ENCODE measurements around the gene CTDP1. TPM values are rescaled to one million over a fixed set of nuclear protein-coding genes. Genes with fewer than 3 reads are reported as not detected.
A peak's percentile ranks its signal among the peaks of the same experiment; 100 is the strongest.

Gene CTDP1
- polyA plus RNA-seq, 1 donor (not counting 4 experiments of a cell fraction or from before 2014, with no cell fraction given), result 9.2 TPM

GRCh38 chr18:79672490-79673276 is 6.9 kb upstream of the CTDP1 start:
- DNase-seq (ENCODE audit: low read depth, low spot score), result no peak
- no peak overlapping the region for H3K9ac ChIP-seq (ENCODE audit: control insufficient read depth, extremely low read depth, insufficient read depth, low read length)
- peaks cover 6% of the 10 kb centered on the region for H3K79me2 ChIP-seq (ENCODE audit: control insufficient read depth, insufficient read depth, low read length)
- H3K4me1 ChIP-seq (ENCODE audit: control insufficient read depth, extremely low read depth, insufficient read depth, low read length), result peaks cover 4% of the 10 kb centered on the region
- H3K9me1 ChIP-seq (ENCODE audit: control insufficient read depth, extremely low read depth, insufficient read depth, low read length), result peaks cover 2% of the 10 kb centered on the region
- no peak overlapping the region for H3K4me2 ChIP-seq (ENCODE audit: control insufficient read depth, extremely low read depth, insufficient read depth, low read depth, low read length)
- dilution Hi-C loops (cut with MboI; ENCODE audit: extremely low pct_ligation_motif_present, low sequenced_read_pairs), result no loop called here
- H4K20me1 ChIP-seq (ENCODE audit: control insufficient read depth, extremely low read depth, insufficient read depth, low read length), result no peaks in the 10 kb centered on the region
- TF ChIP-seq CTCF (optimal IDR thresholded peaks at IDR 0.05 in 1 of 3, IDR thresholded peaks at IDR 0.05 in 1 of 3, conservative IDR thresholded peaks at IDR 0.05 in 1 of 3; ENCODE audit: extremely low read depth in 1 of 3, insufficient read depth in 2 of 3, low read length in 3 of 3) (no peak), EZH2 (IDR thresholded peaks at IDR 0.05; ENCODE audit: low read length) (no peak)
- H3K27ac ChIP-seq (ENCODE audit: control insufficient read depth, insufficient read depth, low read length), result no peak overlapping the region
- H3K9me3 ChIP-seq (ENCODE audit: control insufficient read depth, low read depth, low read length), result no peaks in the 10 kb centered on the region
- no peak for FAIRE-seq
- H3K27me3 ChIP-seq (ENCODE audit: control insufficient read depth, extremely low read depth, insufficient read depth, low read length), result no peaks in the 10 kb centered on the region
- H3K4me3 ChIP-seq (ENCODE audit: control insufficient read depth in 2 of 3, extremely low read depth in 1 of 3, insufficient read depth in 2 of 3, low read depth in 1 of 3, low read length in 3 of 3), result no peak overlapping the region
- H2AFZ ChIP-seq (ENCODE audit: control insufficient read depth, low read length), result no peak overlapping the region
- H3K36me3 ChIP-seq (ENCODE audit: control insufficient read depth in 2 of 2, extremely low read depth in 1 of 2, insufficient read depth in 2 of 2, low read length in 2 of 2), result peaks cover 5 to 11% of the 10 kb centered on the region in 2 experiments

GRCh38 chr18:79677221-79677620 is 2.4 kb upstream of the CTDP1 start:
- Histone ChIP-seq H3K4me3 (ENCODE audit: control insufficient read depth in 2 of 3, extremely low read depth in 1 of 3, insufficient read depth in 2 of 3, low read depth in 1 of 3, low read length in 3 of 3) (no peak overlapping the region), H3K9me1 (ENCODE audit: control insufficient read depth, extremely low read depth, insufficient read depth, low read length) (peaks cover 4% of the 10 kb centered on the region)
- dilution Hi-C loops (cut with MboI; ENCODE audit: extremely low pct_ligation_motif_present, low sequenced_read_pairs), result no loop called here

More at GRCh38 chr18:79677221-79677620, 2.4 kb upstream of the CTDP1 start:
- H3K9ac ChIP-seq (ENCODE audit: control insufficient read depth, extremely low read depth, insufficient read depth, low read length), result no peak overlapping the region
- H3K36me3 ChIP-seq (ENCODE audit: control insufficient read depth in 2 of 2, extremely low read depth in 1 of 2, insufficient read depth in 2 of 2, low read length in 2 of 2), result peaks cover 6 to 12% of the 10 kb centered on the region in 2 experiments
- H3K27me3 ChIP-seq (ENCODE audit: control insufficient read depth, extremely low read depth, insufficient read depth, low read length), result no peaks in the 10 kb centered on the region
- H3K27ac ChIP-seq (ENCODE audit: control insufficient read depth, insufficient read depth, low read length), result no peak overlapping the region
- H4K20me1 ChIP-seq (ENCODE audit: control insufficient read depth, extremely low read depth, insufficient read depth, low read length), result peaks cover 15% of the 10 kb centered on the region
- peaks cover 24% of the 10 kb centered on the region for H3K4me1 ChIP-seq (ENCODE audit: control insufficient read depth, extremely low read depth, insufficient read depth, low read length)
- FAIRE-seq (no peak), DNase-seq (ENCODE audit: low read depth, low spot score) (no peak)
- no peaks in the 10 kb centered on the region for H3K9me3 ChIP-seq (ENCODE audit: control insufficient read depth, low read depth, low read length)
- H3K79me2 ChIP-seq (ENCODE audit: control insufficient read depth, insufficient read depth, low read length), result peaks cover 37% of the 10 kb centered on the region
- no peak overlapping the region for H2AFZ ChIP-seq (ENCODE audit: control insufficient read depth, low read length)
- H3K4me2 ChIP-seq (ENCODE audit: control insufficient read depth, extremely low read depth, insufficient read depth, low read depth, low read length), result peak overlapping the region; percentile 89
- TF ChIP-seq CTCF (optimal IDR thresholded peaks at IDR 0.05 in 1 of 3, IDR thresholded peaks at IDR 0.05 in 1 of 3, conservative IDR thresholded peaks at IDR 0.05 in 1 of 3; ENCODE audit: extremely low read depth in 1 of 3, insufficient read depth in 2 of 3, low read length in 3 of 3) (no peak), EZH2 (IDR thresholded peaks at IDR 0.05; ENCODE audit: low read length) (no peak)

Data from keratinocyte (primary cell).